Activated naive CD4-positive, alpha-beta T cell treated with Interleukin-2 at 50 U/mL for 16 hours (primary cell): ENCODE data around the gene PAPOLB.

Source experiments
- DNase-seq: peaks from one replicate; pipeline ENCODE4 v3.0.0-alpha.2; 2020

Gene PAPOLB

DNA sequence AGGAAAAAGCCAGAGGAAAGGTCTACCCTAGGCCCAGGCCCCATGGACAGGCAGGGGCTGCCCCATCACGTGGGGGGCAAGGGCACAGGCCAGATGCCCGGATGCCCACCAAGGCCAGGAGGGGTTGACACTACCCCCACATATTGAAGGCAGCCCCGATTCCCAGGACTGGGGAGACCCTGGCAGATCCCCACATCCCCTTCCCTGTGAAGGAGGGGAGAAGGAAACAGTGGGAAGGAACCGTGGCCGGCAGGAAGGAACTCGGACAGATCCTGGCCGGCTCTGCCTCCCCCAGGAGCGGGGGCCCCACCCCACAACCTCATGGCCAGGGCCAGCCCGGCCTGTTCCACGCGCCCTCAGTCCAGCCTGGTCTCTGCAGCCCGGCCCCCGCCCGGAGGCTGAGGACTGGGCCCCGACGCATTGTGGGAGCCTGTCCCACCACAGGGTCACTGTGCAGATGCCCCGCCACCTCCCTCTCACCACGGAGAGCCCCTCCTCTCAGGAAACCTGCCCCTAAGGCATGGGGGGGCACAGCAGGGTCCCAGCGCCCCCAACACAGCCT is 41.3 kb downstream of the PAPOLB start:
- no peak for DNase-seq

DNA sequence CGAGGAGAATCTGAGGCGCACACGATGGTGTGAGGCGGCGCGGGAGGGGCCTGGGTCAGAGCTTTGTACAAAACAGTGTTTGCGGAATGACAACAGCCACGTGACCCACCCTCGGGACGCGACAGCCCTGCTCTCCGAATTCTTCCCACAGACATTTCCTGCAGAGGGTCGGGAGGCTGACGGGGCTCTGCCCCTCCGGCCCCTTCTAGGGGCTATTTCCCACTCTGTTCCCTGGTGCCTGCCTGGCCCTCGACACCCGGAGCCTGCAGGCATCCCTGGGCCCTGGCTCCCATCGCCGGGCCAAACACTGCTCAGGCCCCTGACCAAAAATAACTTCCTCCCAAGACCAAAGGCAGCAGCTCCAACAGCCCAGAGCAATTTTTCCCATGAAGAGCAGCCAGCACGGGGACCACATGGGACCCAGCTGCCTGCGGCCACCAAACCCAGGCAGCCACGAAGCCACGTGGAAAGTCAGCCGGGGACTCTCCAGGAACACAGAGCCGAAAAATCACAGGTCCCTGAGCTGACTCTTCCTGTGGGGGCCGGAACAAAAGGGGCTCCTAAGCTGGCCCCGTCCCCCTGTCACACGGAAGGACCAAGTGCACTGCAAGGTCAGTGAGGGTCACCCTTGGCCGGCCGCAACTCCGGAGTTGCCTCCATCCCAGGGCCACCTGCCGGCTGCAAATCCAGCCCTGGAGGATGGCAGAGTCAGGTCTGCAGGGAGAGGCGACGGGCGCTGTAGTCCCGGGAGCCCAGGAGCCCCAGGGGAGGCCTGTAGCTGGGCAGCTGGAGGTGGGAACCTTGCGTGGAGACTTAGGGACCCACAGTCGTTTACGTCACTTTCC is 42.0 kb downstream of the PAPOLB start:
- DNase-seq: no peak

DNA sequence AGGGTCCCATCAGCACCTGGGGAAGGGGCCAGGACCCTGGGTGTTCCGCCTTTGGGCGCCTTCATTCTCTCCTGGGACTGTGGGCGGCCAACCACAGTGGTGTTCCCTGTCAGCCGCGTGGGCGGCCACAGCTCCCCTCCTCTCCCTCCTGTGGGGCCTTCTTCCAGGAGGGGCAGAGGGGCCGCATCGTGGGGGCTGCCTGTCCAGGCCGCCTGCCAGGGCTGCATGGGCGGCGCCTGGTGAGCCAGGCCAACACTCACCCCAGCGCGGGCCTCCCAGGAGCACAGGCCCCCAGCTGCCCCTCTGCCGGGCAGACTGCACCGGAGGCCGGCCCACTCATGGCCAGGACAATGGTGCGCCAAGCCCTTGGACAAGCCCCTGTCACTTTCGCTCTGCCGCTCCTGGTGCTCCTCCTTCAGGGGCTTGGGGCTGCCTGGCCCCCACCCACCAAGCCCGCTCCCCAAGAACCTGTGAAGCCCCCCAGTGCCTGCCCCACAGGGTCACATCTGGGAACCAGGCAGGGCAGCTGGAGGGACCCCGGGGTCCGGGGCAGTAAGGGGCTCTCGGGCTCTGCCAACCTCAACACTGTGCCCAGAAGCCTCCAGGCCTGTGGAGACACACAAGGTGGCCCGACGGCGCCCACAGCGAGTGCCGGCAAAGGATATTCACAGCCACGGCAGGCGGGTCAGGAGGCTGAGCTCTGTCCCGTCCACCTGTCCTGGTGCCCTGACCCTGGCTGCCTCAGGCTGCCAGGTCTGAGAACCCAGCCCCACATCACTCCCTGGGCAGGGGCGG is 43.6 kb downstream of the PAPOLB start:
- DNase-seq: no peak

DNA sequence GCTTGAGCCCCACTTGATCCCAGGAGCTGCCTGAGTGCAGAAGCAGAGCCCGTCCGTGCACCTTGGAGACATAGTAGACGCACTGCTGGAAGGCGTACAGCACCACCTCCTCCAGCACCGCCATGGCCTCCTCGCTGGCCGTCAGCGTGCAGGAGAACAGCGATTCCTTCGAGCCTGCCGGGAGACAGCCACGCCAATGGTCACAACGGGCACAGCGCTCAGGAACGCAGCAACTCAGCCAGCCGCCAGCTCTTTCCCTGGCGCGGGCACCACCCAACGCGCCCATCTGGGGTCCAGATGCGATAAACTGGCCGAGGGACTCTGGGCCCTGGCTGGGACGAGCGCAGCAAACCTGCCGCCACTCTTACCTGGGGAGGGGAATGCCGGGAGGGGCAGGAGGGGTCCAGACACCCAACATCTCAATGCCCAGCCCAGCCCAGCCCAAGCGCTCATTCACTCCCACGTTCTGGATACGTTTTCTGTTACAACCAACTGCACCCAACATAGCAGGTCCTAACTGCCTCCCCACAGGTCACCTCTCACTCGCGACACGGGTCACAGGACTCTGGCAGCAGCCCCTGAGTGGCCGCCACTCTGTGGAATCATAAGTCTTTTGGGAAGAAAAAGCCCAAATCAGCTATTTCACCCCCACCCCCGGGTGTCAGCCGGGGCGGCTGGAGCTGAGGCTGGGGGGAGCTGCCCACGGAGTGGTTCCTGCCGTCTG is 44.5 kb downstream of the PAPOLB start:
- DNase-seq: no peak

DNA sequence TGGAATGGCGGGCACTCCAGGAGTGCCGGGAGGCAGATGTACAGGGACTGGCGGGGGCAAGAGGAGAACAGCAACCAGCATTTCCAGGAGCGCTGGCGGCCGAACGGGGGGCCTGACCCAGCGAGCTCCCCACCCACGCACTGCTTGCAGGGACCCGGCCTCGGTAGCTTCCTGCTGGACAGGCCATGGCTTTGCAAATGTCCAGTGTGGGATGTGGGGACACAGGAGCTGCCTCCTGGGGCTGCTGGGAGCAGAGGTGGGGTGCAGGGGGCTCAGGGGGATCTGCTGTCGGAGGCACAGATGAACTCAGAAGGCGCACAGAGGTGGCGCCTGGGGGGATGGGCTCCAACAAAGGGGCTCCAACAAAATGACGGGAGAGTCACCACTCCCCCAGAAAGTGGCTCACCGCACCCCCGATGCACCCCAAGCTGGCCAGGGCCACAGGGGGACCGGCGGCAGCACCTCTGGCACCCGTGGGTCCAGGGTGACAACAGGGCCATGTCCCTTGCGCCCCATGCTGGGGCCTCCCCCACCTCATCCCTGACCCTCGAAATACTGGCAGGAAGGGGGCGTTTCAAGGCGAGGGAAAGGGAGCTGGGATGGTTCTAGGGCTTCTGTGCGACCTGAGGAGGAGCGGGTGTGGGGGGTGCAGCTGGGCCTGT is 45.3 kb downstream of the PAPOLB start:
- DNase-seq: no peak

DNA sequence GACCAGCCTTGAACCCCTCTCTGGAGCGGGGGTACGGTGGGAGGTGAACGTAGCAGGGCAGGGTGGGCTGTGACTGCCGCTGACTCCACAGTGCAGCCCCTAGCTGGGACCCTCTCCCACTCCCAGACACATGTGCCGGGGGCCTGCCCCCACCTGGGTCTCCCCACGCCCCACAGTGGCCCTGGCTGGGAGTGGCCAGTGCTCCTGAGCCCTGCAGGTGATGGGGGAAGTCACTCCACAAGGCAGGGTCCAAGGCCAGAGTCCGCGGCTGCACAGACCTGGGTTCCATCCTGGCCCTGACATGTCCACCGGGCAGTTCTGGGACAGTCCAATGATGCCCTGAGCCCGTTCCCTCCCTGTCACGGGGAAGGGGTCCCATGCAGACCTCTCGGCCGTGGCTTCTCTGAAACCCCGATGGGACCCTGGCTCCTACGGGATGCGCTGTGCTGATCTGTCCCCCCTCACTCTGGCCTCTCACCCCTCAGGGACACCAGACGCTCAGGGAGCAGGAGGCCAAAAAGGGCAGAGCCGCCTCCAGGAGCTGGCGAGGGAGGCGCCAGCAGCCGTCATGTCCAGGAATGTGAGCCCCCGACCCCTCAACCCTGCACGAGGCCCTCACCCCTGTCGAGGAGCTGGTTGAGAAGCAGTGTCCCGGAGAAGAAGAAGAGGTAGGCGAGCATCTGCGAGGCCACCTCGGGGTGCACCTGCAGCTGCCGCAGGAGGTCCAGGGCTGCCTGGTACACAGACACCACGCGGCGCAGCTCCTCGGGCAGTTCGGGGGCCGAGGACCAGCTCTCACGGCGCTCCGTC is 46.0 kb downstream of the PAPOLB start:
- DNase-seq: no peak

DNA sequence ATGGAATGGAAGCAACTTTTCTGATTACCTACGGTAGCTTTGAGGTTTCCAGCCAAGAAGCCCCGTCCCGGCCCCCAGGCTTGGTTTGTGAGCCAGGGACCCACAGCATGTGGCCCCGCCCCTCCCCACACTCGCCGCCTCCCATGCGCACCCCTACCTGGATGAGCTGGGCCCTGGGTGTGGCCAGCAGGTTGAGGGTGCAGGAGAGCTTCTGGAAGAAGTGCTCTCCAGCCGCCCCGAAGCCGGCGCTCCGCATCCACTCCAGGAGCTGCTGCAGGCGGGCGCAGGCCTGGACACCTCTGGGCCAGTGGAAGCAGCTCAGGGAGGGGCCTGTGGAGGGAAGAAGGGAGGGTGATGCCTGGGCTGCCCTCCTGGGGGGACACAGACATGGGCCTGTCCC is 46.7 kb downstream of the PAPOLB start:
- no peak for DNase-seq

DNA sequence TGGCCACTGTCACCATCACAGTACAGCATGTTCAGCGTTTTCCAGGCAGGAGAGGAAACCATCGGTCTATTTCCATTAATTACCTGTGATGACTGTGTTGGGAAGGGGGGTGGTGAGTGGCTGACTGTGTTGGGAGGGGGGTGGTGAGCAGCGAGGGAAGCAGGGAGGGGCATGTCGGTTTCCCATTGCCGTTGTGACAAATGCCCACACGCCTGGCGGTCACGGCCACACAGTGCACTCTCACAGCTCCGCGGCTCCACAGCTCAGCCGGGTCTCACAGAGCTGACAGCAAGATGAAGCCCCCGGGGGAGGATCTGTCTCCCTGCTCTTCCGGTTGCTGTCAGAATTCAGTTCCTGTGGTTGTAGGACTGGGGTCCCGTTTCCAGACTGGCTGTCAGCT is 47.4 kb downstream of the PAPOLB start:
- DNase-seq: no peak

DNA sequence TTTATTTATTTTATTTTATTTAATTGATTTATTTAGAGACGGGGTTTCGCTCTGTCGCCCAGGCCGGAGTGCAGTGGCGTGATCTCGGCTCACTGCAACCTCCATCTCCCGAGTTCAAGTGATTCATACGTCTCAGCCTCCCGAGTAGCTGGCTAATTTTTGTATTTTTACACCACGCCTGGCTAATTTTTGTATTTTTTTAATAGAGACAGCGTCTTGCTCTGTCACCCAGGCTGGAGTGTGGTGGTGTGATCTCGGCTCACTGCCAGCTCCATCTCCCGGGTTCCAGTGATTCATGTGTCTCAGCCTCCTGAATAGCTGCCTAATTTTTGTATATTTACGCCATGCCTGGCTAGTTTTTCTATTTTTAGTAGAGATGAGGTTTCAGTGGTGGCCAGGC is 52.2 kb downstream of the PAPOLB start:
- no peak for DNase-seq

DNA sequence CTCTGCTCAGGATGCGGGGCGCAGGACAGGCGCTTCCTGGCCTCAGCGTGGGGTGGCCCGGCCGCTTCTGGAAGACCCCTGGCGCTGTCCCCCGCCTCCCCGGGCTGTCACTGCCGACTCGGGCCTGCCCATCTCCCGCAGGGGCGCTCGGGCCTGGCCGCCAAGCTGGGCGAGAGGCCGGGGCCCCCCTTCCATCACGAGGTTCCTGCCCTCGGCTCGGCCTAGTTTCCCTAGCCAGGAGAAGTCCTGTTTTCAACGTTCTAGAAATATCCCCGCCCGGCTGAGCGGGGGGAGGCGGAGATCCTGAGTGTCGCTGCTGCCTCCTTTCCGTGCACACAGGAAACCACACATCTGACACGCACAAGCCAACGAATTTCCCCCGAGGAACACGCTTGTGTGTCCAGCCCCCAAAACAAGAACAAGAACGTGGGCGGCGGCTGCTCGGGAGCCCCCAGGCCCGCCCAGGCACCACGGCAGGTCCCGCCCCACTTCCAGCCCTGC is 52.7 kb downstream of the PAPOLB start:
- peak; percentile 24 for DNase-seq

DNA sequence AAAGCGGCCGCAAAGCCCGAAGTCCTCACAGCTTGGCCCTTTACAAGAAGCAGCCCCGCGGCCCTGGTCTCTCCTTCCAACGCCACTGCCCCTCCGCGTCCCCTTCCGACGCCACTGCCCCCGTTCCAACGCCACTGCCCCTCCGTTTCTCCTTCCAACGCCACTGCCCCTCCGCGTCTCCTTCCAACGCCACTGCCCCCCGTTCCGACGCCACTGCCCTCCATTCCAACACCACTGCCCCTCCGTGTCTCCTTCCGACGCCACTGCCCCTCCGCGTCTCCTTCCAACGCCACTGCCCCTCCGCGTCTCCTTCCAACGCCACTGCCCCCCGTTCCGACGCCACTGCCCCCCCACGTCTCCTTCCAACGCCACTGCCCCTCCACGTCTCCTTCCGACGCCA is 53.3 kb downstream of the PAPOLB start:
- DNase-seq: no peak

DNA sequence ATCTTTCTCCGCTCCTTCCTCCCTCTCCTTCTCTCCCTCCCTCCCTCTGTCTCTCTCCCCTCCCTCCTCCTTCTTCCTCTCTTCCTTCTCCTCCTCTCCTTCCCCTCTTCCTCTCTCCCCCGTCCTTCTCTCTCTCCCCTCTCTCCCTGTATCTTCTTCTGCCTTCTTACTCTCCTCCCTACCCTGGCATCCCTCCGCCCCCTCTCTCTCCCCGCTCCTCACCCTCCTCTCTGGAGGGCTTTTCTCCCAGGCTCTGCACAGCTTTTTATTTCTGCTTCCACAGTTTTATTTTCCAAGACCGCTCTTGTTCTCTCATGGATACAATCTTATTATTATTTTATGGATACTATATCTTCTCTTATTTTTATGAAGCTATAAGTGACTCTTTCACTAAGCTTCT is 53.8 kb downstream of the PAPOLB start:
- DNase-seq: no peak
